ENCODE data around the gene CD99. TPM values are rescaled to one million over a fixed set of nuclear protein-coding genes. Genes with fewer than 3 reads are reported as not detected.
"Not testable (repeated sequence)": the region's sequence is repeated elsewhere in the genome, so short reads cannot be mapped to it uniquely, and the experiment has no call there.

CD99 gene
- total RNA-seq, 1 experiment from 2014 or later: 1,443 TPM

DNA sequence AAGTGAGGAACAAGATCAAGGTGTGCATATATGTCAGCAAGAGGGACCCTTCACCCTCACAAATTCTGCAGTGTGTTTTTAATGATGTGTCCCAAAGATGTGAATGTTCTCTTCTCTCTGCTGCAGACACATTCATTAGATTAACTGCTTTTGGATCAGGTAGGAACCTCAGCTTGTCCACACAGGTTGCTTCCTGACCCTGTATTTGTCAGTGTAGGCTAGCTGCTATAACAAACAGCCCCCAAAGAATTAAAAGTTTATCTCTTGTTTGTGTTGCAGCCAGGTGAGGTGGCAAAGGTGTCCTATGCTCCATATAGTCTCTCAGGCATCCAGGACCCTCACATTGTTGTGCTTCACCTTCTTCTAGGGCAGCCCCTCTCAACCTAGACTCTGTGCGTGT is 78.5 kb downstream of the CD99 start:
- CTCF ChIA-PET: no interaction called here
- Histone ChIP-seq H3K36me3 (ENCODE audit: insufficient read depth, low read length, poor library complexity, severe bottlenecking) (no peaks in the 10 kb centered on the region), H3K4me1 (ENCODE audit: insufficient read depth, low read length, poor library complexity, severe bottlenecking) (peaks cover 19% of the 10 kb centered on the region), H3K9me3 (ENCODE audit: low read depth, low read length, poor library complexity, severe bottlenecking) (peaks cover 2% of the 10 kb centered on the region), H3K4me3 (ENCODE audit: low read depth, low read length, poor library complexity, severe bottlenecking) (no peak overlapping the region), H3K27me3 (replicated peaks; ENCODE audit: insufficient read depth, low read depth, low read length, poor library complexity) (no peaks in the 10 kb centered on the region), H3K27ac (ENCODE audit: low read depth, low read length, poor library complexity, severe bottlenecking) (no peak overlapping the region)
- POLR2A ChIA-PET (ENCODE audit: low non-redundant PET): no interaction called here
- no peak for DNase-seq (ENCODE audit: low spot score)
- intact Hi-C loops (cut with micrococcal nuclease; ENCODE audit: unreplicated experiment): no loop called here
- TF ChIP-seq EZH2 (IDR thresholded peaks at IDR 0.05; ENCODE audit: borderline replicate concordance, low read depth, low read length, poor library complexity, severe bottlenecking) (no peak), CTCF (conservative IDR thresholded peaks at IDR 0.05; ENCODE audit: low read depth, low read length) (no peak)
- BruUV-seq (replicated peaks): no TSS peak

GRCh38 chrX:2773166-2774055 is 82.3 kb downstream of the CD99 start:
- DNase-seq (ENCODE audit: low spot score); H3K9me3 ChIP-seq (ENCODE audit: low read depth, low read length, poor library complexity, severe bottlenecking); POLR2A ChIA-PET (ENCODE audit: low non-redundant PET); H3K4me3 ChIP-seq (ENCODE audit: low read depth, low read length, poor library complexity, severe bottlenecking); intact Hi-C loops (cut with micrococcal nuclease; ENCODE audit: unreplicated experiment); CTCF ChIA-PET; H3K27ac ChIP-seq (ENCODE audit: low read depth, low read length, poor library complexity, severe bottlenecking); H3K27me3 ChIP-seq (replicated peaks; ENCODE audit: insufficient read depth, low read depth, low read length, poor library complexity); BruUV-seq (replicated peaks); H3K36me3 ChIP-seq (ENCODE audit: insufficient read depth, low read length, poor library complexity, severe bottlenecking); H3K4me1 ChIP-seq (ENCODE audit: insufficient read depth, low read length, poor library complexity, severe bottlenecking): not testable (repeated sequence)

GRCh38 chrX:2774057-2774456 is 83.0 kb downstream of the CD99 start:
- Histone ChIP-seq H3K27me3 (replicated peaks; ENCODE audit: insufficient read depth, low read depth, low read length, poor library complexity) (no peaks in the 10 kb centered on the region), H3K27ac (ENCODE audit: low read depth, low read length, poor library complexity, severe bottlenecking) (no peak overlapping the region), H3K9me3 (ENCODE audit: low read depth, low read length, poor library complexity, severe bottlenecking) (peaks cover 7% of the 10 kb centered on the region), H3K36me3 (ENCODE audit: insufficient read depth, low read length, poor library complexity, severe bottlenecking) (no peaks in the 10 kb centered on the region), H3K4me1 (ENCODE audit: insufficient read depth, low read length, poor library complexity, severe bottlenecking) (no peaks in the 10 kb centered on the region), H3K4me3 (ENCODE audit: low read depth, low read length, poor library complexity, severe bottlenecking) (no peak overlapping the region)
- TF ChIP-seq EZH2 (IDR thresholded peaks at IDR 0.05; ENCODE audit: borderline replicate concordance, low read depth, low read length, poor library complexity, severe bottlenecking) (no peak), CTCF (conservative IDR thresholded peaks at IDR 0.05; ENCODE audit: low read depth, low read length) (no peak)
- CTCF ChIA-PET: no interaction called here
- intact Hi-C loops (cut with micrococcal nuclease; ENCODE audit: unreplicated experiment): no loop called here
- BruUV-seq (replicated peaks): no TSS peak
- DNase-seq (ENCODE audit: low spot score): no peak
- POLR2A ChIA-PET (ENCODE audit: low non-redundant PET): no interaction called here

DNA sequence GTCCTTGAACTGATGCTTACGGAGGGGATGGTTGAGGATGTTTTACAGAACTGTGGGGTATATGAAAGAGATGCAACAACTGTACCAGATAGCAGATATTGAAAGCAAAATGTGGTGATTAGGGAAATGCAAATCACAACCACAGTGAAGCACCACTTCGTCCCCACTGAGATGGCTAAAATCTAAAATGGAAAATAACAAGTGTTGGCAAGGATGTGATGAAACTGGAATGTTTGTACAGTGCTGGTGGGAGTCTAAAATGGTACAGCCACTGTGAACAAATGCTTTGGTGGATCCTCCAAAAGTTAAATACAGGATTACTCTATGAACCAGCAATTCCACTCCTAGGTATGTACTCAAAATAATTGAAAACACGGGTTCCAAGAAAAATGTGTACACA is 83.7 kb downstream of the CD99 start:
- TF ChIP-seq EZH2 (IDR thresholded peaks at IDR 0.05; ENCODE audit: borderline replicate concordance, low read depth, low read length, poor library complexity, severe bottlenecking) (no peak), CTCF (conservative IDR thresholded peaks at IDR 0.05; ENCODE audit: low read depth, low read length) (no peak)

DNA sequence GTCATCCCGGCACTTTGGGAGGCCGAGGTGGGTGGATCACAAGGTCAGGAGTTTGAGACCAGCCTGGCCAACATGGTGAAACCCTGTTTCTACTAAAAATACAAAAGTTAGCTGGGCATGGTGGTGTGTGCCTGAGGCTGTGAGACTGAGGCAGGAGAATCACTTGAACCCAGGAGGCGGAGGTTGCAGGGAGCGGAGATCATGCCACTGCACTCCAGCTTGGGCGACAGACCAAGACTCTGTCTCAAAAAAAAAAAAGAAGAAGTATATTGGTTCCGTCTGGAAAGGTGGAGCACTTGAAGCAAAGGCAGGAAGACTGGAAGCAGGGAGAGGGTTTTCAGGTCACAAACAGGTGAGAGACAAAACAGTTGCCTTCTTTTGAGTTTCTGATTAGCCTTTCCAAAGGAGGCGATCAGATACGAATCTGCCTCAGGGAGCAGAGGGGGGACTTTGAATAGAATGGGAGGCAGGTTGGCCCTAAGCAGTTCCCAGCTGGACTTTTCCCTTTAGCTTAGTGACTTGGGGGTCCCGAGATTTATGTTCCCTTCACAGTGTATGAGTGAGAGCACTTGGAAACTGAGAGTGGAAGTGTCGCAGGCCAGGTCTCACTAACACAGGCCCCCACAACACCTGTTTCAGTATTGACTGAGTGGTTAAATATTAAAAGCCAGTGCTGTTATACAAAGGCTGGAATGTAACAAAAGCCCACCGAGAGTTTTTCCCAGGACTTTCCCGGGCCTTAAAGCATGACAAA is 89.6 kb downstream of the CD99 start:
- intact Hi-C loops (cut with micrococcal nuclease; ENCODE audit: unreplicated experiment); H3K4me1 ChIP-seq (ENCODE audit: insufficient read depth, low read length, poor library complexity, severe bottlenecking); H3K9me3 ChIP-seq (ENCODE audit: low read depth, low read length, poor library complexity, severe bottlenecking); H3K36me3 ChIP-seq (ENCODE audit: insufficient read depth, low read length, poor library complexity, severe bottlenecking); POLR2A ChIA-PET (ENCODE audit: low non-redundant PET); DNase-seq (ENCODE audit: low spot score); CTCF ChIA-PET; H3K4me3 ChIP-seq (ENCODE audit: low read depth, low read length, poor library complexity, severe bottlenecking); BruUV-seq (replicated peaks); H3K27me3 ChIP-seq (replicated peaks; ENCODE audit: insufficient read depth, low read depth, low read length, poor library complexity); H3K27ac ChIP-seq (ENCODE audit: low read depth, low read length, poor library complexity, severe bottlenecking): not testable (repeated sequence)

More for the DNA sequence above, 83.7 kb downstream of the CD99 start:
- Histone ChIP-seq H3K36me3 (ENCODE audit: insufficient read depth, low read length, poor library complexity, severe bottlenecking) (no peaks in the 10 kb centered on the region), H3K4me1 (ENCODE audit: insufficient read depth, low read length, poor library complexity, severe bottlenecking) (no peaks in the 10 kb centered on the region), H3K27ac (ENCODE audit: low read depth, low read length, poor library complexity, severe bottlenecking) (no peak overlapping the region), H3K9me3 (ENCODE audit: low read depth, low read length, poor library complexity, severe bottlenecking) (peaks cover 7% of the 10 kb centered on the region), H3K4me3 (ENCODE audit: low read depth, low read length, poor library complexity, severe bottlenecking) (no peak overlapping the region), H3K27me3 (replicated peaks; ENCODE audit: insufficient read depth, low read depth, low read length, poor library complexity) (no peaks in the 10 kb centered on the region)
- intact Hi-C loops (cut with micrococcal nuclease; ENCODE audit: unreplicated experiment): no loop called here
- POLR2A ChIA-PET (ENCODE audit: low non-redundant PET): no interaction called here
- BruUV-seq (replicated peaks): no TSS peak
- no peak for DNase-seq (ENCODE audit: low spot score)
- CTCF ChIA-PET: no interaction called here
